ENCODE measurements around the gene PGP.

The PGP gene

GRCh38 chr16:2199095-2199494 lies 15.5 kb downstream of the PGP start:
- no CpG with 5 or more reads among the region's 5 CpGs for WGBS (ENCODE audit: extremely low coverage, insufficient coverage, low lambda C conversion rate)
- H3K56ac ChIP-seq (ENCODE audit: low read length) = no peak overlapping the region
- no peak overlapping the region for H2BK15ac ChIP-seq (replicated peaks; ENCODE audit: low read depth)
- no peaks in the 10 kb centered on the region for H3K79me2 ChIP-seq (ENCODE audit: control insufficient read depth, insufficient read depth, low read length)
- H2BK5ac ChIP-seq (ENCODE audit: low read length) = no peak overlapping the region
- H3K9ac ChIP-seq (ENCODE audit: low read length) = no peak overlapping the region
- no peak overlapping the region for H4K5ac ChIP-seq (ENCODE audit: low read length)
- no peak overlapping the region for H3K18ac ChIP-seq (ENCODE audit: low read length)
- H3K36me3 ChIP-seq (ENCODE audit: control insufficient read depth, insufficient read depth, low read length) = no peaks in the 10 kb centered on the region
- H2AK5ac ChIP-seq (ENCODE audit: low read length) = no peak overlapping the region
- no peaks in the 10 kb centered on the region for H3K79me1 ChIP-seq (ENCODE audit: low read length)
- no peak for DNase-seq
- no peak overlapping the region for H4K8ac ChIP-seq (ENCODE audit: low read depth, low read length)
- H3K4me1 ChIP-seq (ENCODE audit: control insufficient read depth, low read depth, low read length) = no peaks in the 10 kb centered on the region
- no peak overlapping the region for H3K4ac ChIP-seq (ENCODE audit: low read depth, low read length)
- no peak overlapping the region for H2BK120ac ChIP-seq (ENCODE audit: low read depth, low read length)
- H3K4me2 ChIP-seq (ENCODE audit: low read length) = no peak overlapping the region
- H3K23ac ChIP-seq (ENCODE audit: low read length) = no peak overlapping the region
- H3K27ac ChIP-seq (ENCODE audit: low read depth, low read length) = no peak overlapping the region
- peaks cover 9% of the 10 kb centered on the region for H3K27me3 ChIP-seq (ENCODE audit: insufficient read depth, low read length, poor library complexity)
- no peak overlapping the region for H3K4me3 ChIP-seq (ENCODE audit: low read length)

- Histone ChIP-seq H3K4me2 (ENCODE audit: low read length) (no peak overlapping the region), H2BK15ac (replicated peaks; ENCODE audit: low read depth) (no peak overlapping the region), H3K18ac (ENCODE audit: low read length) (no peak overlapping the region), H3K9ac (ENCODE audit: low read length) (no peak overlapping the region), H4K8ac (ENCODE audit: low read depth, low read length) (no peak overlapping the region), H3K27ac (ENCODE audit: low read depth, low read length) (no peak overlapping the region), H2AK5ac (ENCODE audit: low read length) (no peak overlapping the region), H3K4me1 (ENCODE audit: control insufficient read depth, low read depth, low read length) (no peaks in the 10 kb centered on the region), H3K23ac (ENCODE audit: low read length) (no peak overlapping the region), H3K36me3 (ENCODE audit: control insufficient read depth, insufficient read depth, low read length) (no peaks in the 10 kb centered on the region), H3K27me3 (ENCODE audit: insufficient read depth, low read length, poor library complexity) (peaks cover 9% of the 10 kb centered on the region), H2BK120ac (ENCODE audit: low read depth, low read length) (no peak overlapping the region), H3K4me3 (ENCODE audit: low read length) (no peak overlapping the region), H3K56ac (ENCODE audit: low read length) (no peak overlapping the region), H4K5ac (ENCODE audit: low read length) (no peak overlapping the region), H2BK5ac (ENCODE audit: low read length) (no peak overlapping the region), H3K79me2 (ENCODE audit: control insufficient read depth, insufficient read depth, low read length) (no peaks in the 10 kb centered on the region), H3K4ac (ENCODE audit: low read depth, low read length) (no peak overlapping the region), H3K79me1 (ENCODE audit: low read length) (no peaks in the 10 kb centered on the region)
- no peak for DNase-seq
- no CpG with 5 or more reads among the region's 4 CpGs for WGBS (ENCODE audit: extremely low coverage, insufficient coverage, low lambda C conversion rate)
These were observed 16.4 kb downstream of the PGP start for GRCh38 chr16:2198283-2198682.

- Histone ChIP-seq H3K4ac (ENCODE audit: low read depth, low read length) (no peak overlapping the region), H3K9ac (ENCODE audit: low read length) (no peak overlapping the region), H3K4me1 (ENCODE audit: control insufficient read depth, low read depth, low read length) (no peaks in the 10 kb centered on the region), H3K4me2 (ENCODE audit: low read length) (no peak overlapping the region), H2BK15ac (replicated peaks; ENCODE audit: low read depth) (no peak overlapping the region), H2AK5ac (ENCODE audit: low read length) (no peak overlapping the region), H3K23ac (ENCODE audit: low read length) (no peak overlapping the region), H3K56ac (ENCODE audit: low read length) (no peak overlapping the region), H3K27me3 (ENCODE audit: insufficient read depth, low read length, poor library complexity) (peaks cover 9% of the 10 kb centered on the region), H3K79me2 (ENCODE audit: control insufficient read depth, insufficient read depth, low read length) (no peaks in the 10 kb centered on the region), H2BK5ac (ENCODE audit: low read length) (no peak overlapping the region), H3K27ac (ENCODE audit: low read depth, low read length) (no peak overlapping the region), H4K8ac (ENCODE audit: low read depth, low read length) (no peak overlapping the region), H2BK120ac (ENCODE audit: low read depth, low read length) (no peak overlapping the region), H4K5ac (ENCODE audit: low read length) (no peak overlapping the region), H3K4me3 (ENCODE audit: low read length) (no peak overlapping the region), H3K36me3 (ENCODE audit: control insufficient read depth, insufficient read depth, low read length) (no peaks in the 10 kb centered on the region), H3K79me1 (ENCODE audit: low read length) (no peaks in the 10 kb centered on the region), H3K18ac (ENCODE audit: low read length) (no peak overlapping the region)
- DNase-seq = no peak
- WGBS (ENCODE audit: extremely low coverage, insufficient coverage, low lambda C conversion rate) = no CpG with 5 or more reads among the region's 6 CpGs
These were observed 16.9 kb downstream of the PGP start for GRCh38 chr16:2197765-2198164.

- H3K4me3 ChIP-seq (ENCODE audit: low read length) = no peak overlapping the region
- H4K5ac ChIP-seq (ENCODE audit: low read length) = no peak overlapping the region
- no peak overlapping the region for H2AK5ac ChIP-seq (ENCODE audit: low read length)
- no peak overlapping the region for H3K4me2 ChIP-seq (ENCODE audit: low read length)
- no peak overlapping the region for H3K4ac ChIP-seq (ENCODE audit: low read depth, low read length)
- no peak overlapping the region for H2BK5ac ChIP-seq (ENCODE audit: low read length)
- H3K27me3 ChIP-seq (ENCODE audit: insufficient read depth, low read length, poor library complexity) = peaks cover 9% of the 10 kb centered on the region
- H3K23ac ChIP-seq (ENCODE audit: low read length) = no peak overlapping the region
- H3K18ac ChIP-seq (ENCODE audit: low read length) = no peak overlapping the region
- peak overlapping the region; percentile 42 for H3K9ac ChIP-seq (ENCODE audit: low read length)
- H3K27ac ChIP-seq (ENCODE audit: low read depth, low read length) = no peak overlapping the region
- no peaks in the 10 kb centered on the region for H3K79me2 ChIP-seq (ENCODE audit: control insufficient read depth, insufficient read depth, low read length)
- no peak overlapping the region for H2BK120ac ChIP-seq (ENCODE audit: low read depth, low read length)
- H3K36me3 ChIP-seq (ENCODE audit: control insufficient read depth, insufficient read depth, low read length) = no peaks in the 10 kb centered on the region
- no peak overlapping the region for H2BK15ac ChIP-seq (replicated peaks; ENCODE audit: low read depth)
- H3K4me1 ChIP-seq (ENCODE audit: control insufficient read depth, low read depth, low read length) = no peaks in the 10 kb centered on the region
- no CpG with 5 or more reads among the region's 32 CpGs for WGBS (ENCODE audit: extremely low coverage, insufficient coverage, low lambda C conversion rate)
- no peak overlapping the region for H4K8ac ChIP-seq (ENCODE audit: low read depth, low read length)
- no peaks in the 10 kb centered on the region for H3K79me1 ChIP-seq (ENCODE audit: low read length)
- peak overlapping the region; percentile 15 for H3K56ac ChIP-seq (ENCODE audit: low read length)
- no peak for DNase-seq
These were observed 17.6 kb downstream of the PGP start for GRCh38 chr16:2196981-2197511.

GRCh38 chr16:2196162-2196980 lies 18.3 kb downstream of the PGP start, which contains the start of gene CASKIN1:
TSS of gene CASKIN1 (minus strand) at chr16:2196605. CDS start at chr16:2196432, 173 bp downstream.
- no peaks in the 10 kb centered on the region for H3K79me2 ChIP-seq (ENCODE audit: control insufficient read depth, insufficient read depth, low read length)
- peak; percentile 26 for DNase-seq
- WGBS (ENCODE audit: extremely low coverage, insufficient coverage, low lambda C conversion rate) = no CpG with 5 or more reads among the region's 129 CpGs
- H3K4me3 ChIP-seq (ENCODE audit: low read length) = no peak within 1 kb of the TSS
- H3K27me3 ChIP-seq (ENCODE audit: insufficient read depth, low read length, poor library complexity) = peaks cover 9% of the 10 kb centered on the region
- peak within 1 kb of the TSS; percentile 49 for H3K56ac ChIP-seq (ENCODE audit: low read length)
- no peak within 1 kb of the TSS for H2BK120ac ChIP-seq (ENCODE audit: low read depth, low read length)
- peak within 1 kb of the TSS; percentile 54 for H3K9ac ChIP-seq (ENCODE audit: low read length)
- H4K5ac ChIP-seq (ENCODE audit: low read length) = no peak within 1 kb of the TSS
- peak within 1 kb of the TSS; percentile 38 for H3K4me2 ChIP-seq (ENCODE audit: low read length)
- H3K79me1 ChIP-seq (ENCODE audit: low read length) = no peaks in the 10 kb centered on the region
- no peak within 1 kb of the TSS for H3K27ac ChIP-seq (ENCODE audit: low read depth, low read length)
- H3K4me1 ChIP-seq (ENCODE audit: control insufficient read depth, low read depth, low read length) = no peaks in the 10 kb centered on the region
- no peak within 1 kb of the TSS for H2BK15ac ChIP-seq (replicated peaks; ENCODE audit: low read depth)
- H2AK5ac ChIP-seq (ENCODE audit: low read length) = no peak within 1 kb of the TSS
- H4K8ac ChIP-seq (ENCODE audit: low read depth, low read length) = no peak within 1 kb of the TSS
- no peak within 1 kb of the TSS for H3K18ac ChIP-seq (ENCODE audit: low read length)
- H2BK5ac ChIP-seq (ENCODE audit: low read length) = no peak within 1 kb of the TSS
- no peak within 1 kb of the TSS for H3K23ac ChIP-seq (ENCODE audit: low read length)
- H3K36me3 ChIP-seq (ENCODE audit: control insufficient read depth, insufficient read depth, low read length) = no peaks in the 10 kb centered on the region
- no peak within 1 kb of the TSS for H3K4ac ChIP-seq (ENCODE audit: low read depth, low read length)
